ENCODE results near the gene PGBD2. TPM values are rescaled to one million over a fixed set of nuclear protein-coding genes. Genes with fewer than 3 reads are reported as not detected.

PGBD2 gene
- total and polyA plus RNA-seq, 2 of the 8 experiments (the other 6 are each of a cell fraction or from before 2014, with no cell fraction given), result 4.5 to 7.7 TPM

DNA sequence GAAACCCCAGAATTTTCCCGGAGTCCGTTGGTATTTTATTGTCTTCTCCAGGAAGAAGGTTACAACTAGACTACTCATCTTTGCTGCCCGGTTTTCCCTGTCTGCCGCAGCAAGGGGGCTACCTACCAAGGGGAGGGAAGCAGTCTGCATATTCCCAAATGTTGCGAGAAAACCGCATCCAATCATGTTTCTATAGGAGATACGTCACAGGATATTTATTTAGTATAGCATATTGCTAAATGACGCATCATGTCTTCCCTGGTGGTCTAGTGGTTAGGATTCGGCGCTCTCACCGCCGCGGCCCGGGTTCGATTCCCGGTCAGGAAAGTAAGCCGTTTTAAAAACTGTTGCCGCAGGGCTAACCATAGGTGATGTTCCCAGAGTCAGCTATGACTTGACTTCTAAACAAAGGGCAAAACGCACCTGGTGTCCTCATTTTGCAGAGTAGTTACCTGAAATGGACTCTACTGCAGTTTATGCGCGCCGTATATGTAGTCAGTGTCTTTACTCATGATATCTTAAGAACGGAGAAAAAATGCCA lies 32.0 kb upstream of the PGBD2 start (continued):
- no peak for TF ChIP-seq EP300 (IDR thresholded peaks at IDR 0.05; ENCODE audit: borderline replicate concordance in 1 of 2, low read depth in 2 of 2, low read length in 2 of 2)
- peak; percentile 60; the same call in 1 of the 2 replicates for TF ChIP-seq JUND (IDR thresholded peaks at IDR 0.05; ENCODE audit: low read length)
- TF ChIP-seq TEAD4 (IDR thresholded peaks at IDR 0.05; ENCODE audit: low read depth, low read length), result peak; percentile 41; the same call in 1 of the 2 replicates
- TF ChIP-seq SIRT6 (IDR thresholded peaks at IDR 0.05; ENCODE audit: low read length), result no peak
- TF ChIP-seq SP2 (IDR thresholded peaks at IDR 0.05; ENCODE audit: low read length), result no peak
- 0 out of 2 replicates have a peak, but pooled peaks have one; percentile 1 for TF ChIP-seq BACH1 (IDR thresholded peaks at IDR 0.05; ENCODE audit: low read length)
- TF ChIP-seq TBP (IDR thresholded peaks at IDR 0.05; ENCODE audit: low read depth, low read length), result peak; percentile 97
- TF ChIP-seq TAF1 (IDR thresholded peaks at IDR 0.05; ENCODE audit: low read depth, low read length), result 0 out of 2 replicates have a peak, but pooled peaks have one; percentile 15
- TF ChIP-seq CHD2 (IDR thresholded peaks at IDR 0.05; ENCODE audit: low read length), result no peak; the same call in 1 of the 2 replicates
- TF ChIP-seq, protein P1, sequence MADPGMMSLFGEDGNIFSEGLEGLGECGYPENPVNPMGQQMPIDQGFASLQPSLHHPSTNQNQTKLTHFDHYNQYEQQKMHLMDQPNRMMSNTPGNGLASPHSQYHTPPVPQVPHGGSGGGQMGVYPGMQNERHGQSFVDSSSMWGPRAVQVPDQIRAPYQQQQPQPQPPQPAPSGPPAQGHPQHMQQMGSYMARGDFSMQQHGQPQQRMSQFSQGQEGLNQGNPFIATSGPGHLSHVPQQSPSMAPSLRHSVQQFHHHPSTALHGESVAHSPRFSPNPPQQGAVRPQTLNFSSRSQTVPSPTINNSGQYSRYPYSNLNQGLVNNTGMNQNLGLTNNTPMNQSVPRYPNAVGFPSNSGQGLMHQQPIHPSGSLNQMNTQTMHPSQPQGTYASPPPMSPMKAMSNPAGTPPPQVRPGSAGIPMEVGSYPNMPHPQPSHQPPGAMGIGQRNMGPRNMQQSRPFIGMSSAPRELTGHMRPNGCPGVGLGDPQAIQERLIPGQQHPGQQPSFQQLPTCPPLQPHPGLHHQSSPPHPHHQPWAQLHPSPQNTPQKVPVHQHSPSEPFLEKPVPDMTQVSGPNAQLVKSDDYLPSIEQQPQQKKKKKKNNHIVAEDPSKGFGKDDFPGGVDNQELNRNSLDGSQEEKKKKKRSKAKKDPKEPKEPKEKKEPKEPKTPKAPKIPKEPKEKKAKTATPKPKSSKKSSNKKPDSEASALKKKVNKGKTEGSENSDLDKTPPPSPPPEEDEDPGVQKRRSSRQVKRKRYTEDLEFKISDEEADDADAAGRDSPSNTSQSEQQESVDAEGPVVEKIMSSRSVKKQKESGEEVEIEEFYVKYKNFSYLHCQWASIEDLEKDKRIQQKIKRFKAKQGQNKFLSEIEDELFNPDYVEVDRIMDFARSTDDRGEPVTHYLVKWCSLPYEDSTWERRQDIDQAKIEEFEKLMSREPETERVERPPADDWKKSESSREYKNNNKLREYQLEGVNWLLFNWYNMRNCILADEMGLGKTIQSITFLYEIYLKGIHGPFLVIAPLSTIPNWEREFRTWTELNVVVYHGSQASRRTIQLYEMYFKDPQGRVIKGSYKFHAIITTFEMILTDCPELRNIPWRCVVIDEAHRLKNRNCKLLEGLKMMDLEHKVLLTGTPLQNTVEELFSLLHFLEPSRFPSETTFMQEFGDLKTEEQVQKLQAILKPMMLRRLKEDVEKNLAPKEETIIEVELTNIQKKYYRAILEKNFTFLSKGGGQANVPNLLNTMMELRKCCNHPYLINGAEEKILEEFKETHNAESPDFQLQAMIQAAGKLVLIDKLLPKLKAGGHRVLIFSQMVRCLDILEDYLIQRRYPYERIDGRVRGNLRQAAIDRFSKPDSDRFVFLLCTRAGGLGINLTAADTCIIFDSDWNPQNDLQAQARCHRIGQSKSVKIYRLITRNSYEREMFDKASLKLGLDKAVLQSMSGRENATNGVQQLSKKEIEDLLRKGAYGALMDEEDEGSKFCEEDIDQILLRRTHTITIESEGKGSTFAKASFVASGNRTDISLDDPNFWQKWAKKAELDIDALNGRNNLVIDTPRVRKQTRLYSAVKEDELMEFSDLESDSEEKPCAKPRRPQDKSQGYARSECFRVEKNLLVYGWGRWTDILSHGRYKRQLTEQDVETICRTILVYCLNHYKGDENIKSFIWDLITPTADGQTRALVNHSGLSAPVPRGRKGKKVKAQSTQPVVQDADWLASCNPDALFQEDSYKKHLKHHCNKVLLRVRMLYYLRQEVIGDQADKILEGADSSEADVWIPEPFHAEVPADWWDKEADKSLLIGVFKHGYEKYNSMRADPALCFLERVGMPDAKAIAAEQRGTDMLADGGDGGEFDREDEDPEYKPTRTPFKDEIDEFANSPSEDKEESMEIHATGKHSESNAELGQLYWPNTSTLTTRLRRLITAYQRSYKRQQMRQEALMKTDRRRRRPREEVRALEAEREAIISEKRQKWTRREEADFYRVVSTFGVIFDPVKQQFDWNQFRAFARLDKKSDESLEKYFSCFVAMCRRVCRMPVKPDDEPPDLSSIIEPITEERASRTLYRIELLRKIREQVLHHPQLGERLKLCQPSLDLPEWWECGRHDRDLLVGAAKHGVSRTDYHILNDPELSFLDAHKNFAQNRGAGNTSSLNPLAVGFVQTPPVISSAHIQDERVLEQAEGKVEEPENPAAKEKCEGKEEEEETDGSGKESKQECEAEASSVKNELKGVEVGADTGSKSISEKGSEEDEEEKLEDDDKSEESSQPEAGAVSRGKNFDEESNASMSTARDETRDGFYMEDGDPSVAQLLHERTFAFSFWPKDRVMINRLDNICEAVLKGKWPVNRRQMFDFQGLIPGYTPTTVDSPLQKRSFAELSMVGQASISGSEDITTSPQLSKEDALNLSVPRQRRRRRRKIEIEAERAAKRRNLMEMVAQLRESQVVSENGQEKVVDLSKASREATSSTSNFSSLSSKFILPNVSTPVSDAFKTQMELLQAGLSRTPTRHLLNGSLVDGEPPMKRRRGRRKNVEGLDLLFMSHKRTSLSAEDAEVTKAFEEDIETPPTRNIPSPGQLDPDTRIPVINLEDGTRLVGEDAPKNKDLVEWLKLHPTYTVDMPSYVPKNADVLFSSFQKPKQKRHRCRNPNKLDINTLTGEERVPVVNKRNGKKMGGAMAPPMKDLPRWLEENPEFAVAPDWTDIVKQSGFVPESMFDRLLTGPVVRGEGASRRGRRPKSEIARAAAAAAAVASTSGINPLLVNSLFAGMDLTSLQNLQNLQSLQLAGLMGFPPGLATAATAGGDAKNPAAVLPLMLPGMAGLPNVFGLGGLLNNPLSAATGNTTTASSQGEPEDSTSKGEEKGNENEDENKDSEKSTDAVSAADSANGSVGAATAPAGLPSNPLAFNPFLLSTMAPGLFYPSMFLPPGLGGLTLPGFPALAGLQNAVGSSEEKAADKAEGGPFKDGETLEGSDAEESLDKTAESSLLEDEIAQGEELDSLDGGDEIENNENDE (IDR thresholded peaks at IDR 0.05; ENCODE audit: insufficient replicate concordance, low read length), result no peak
- TF ChIP-seq NRF1 (IDR thresholded peaks at IDR 0.05; ENCODE audit: low read depth, low read length), result peak; percentile 19; the same call in 1 of the 2 replicates
- peak; percentile 13; the same call in 1 of the 2 replicates for TF ChIP-seq RBBP5 (IDR thresholded peaks at IDR 0.05; ENCODE audit: borderline replicate concordance, low read depth, low read length)
